ENCODE data around the gene TMEFF1. TPM values are rescaled to one million over a fixed set of nuclear protein-coding genes. Genes with fewer than 3 reads are reported as not detected.

Gene TMEFF1
- total and polyA plus RNA-seq, 10 of the 15 experiments (the other 5 are each of a cell fraction or from before 2014, with no cell fraction given): 0.03 to 0.55 (median 0.11) TPM; not detected in 3

GRCh38 chr9:100498592-100498991, 25.6 kb downstream of the TMEFF1 start:
- ChIA-PET CTCF (no interaction called here), POLR2A (no interaction called here), RAD21 (ENCODE audit: unreplicated experiment) (no interaction called here), SMC1A (ENCODE audit: uncharacterized antibody, unreplicated experiment) (no interaction called here)
- TF ChIP-seq EGR1 (IDR thresholded peaks at IDR 0.05; ENCODE audit: borderline replicate concordance in 1 of 2, low read depth in 2 of 2, low read length in 2 of 2) (no peak), RAD21 (IDR thresholded peaks at IDR 0.05; ENCODE audit: insufficient read depth, low read depth, low read length) (no peak), KAT2A (conservative IDR thresholded peaks at IDR 0.05; ENCODE audit: control insufficient read depth, low read depth, low read length) (no peak)
- H3K79me2 ChIP-seq (ENCODE audit: control insufficient read depth, insufficient read depth, low read length): no peaks in the 10 kb centered on the region
- no peak overlapping the region for H3K27ac ChIP-seq (ENCODE audit: control insufficient read depth, insufficient read depth)
- H4K20me1 ChIP-seq (ENCODE audit: control insufficient read depth, insufficient read depth): no peaks in the 10 kb centered on the region
- BruUV-seq (replicated peaks): no TSS peak
- no peak overlapping the region for H3K9ac ChIP-seq (ENCODE audit: control insufficient read depth, insufficient read depth, low read length)
- H3K27me3 ChIP-seq (replicated peaks in 1 of 2; ENCODE audit: control insufficient read depth in 2 of 2, insufficient read depth in 2 of 2, low read length in 1 of 2): no peaks in the 10 kb centered on the region
- in situ Hi-C loops (cut with MboI) (no loop called here), intact Hi-C loops (cut with micrococcal nuclease; ENCODE audit: unreplicated experiment) (no loop called here)
- no peak overlapping the region for H2AFZ ChIP-seq (ENCODE audit: control insufficient read depth, low read depth, low read length)
- ATAC-seq: no peak
- no peak for DNase-seq (ENCODE audit: low read depth, low spot score)
- no peaks in the 10 kb centered on the region for H3K36me3 ChIP-seq (ENCODE audit: control insufficient read depth in 2 of 2, insufficient read depth in 2 of 2, low read length in 1 of 2)
- H3K4me3 ChIP-seq: no peak overlapping the region
- no peaks in the 10 kb centered on the region for H3K4me1 ChIP-seq (ENCODE audit: control insufficient read depth, insufficient read depth, low read length)
- FAIRE-seq: no peak
- WGBS (ENCODE audit: insufficient coverage, insufficient replicate concordance, low lambda C conversion rate, missing lambda C conversion rate): 73% methylated on average over 5 of the region's 5 CpGs
- no peak overlapping the region for H3K4me2 ChIP-seq (ENCODE audit: control insufficient read depth, insufficient read depth)
- H3K9me3 ChIP-seq (replicated peaks; ENCODE audit: control insufficient read depth, insufficient read depth, low read length): no peaks in the 10 kb centered on the region

GRCh38 chr9:100499460-100499859, 26.5 kb downstream of the TMEFF1 start:
- FAIRE-seq: no peak
- Histone ChIP-seq H3K4me3 (no peak overlapping the region), H4K20me1 (ENCODE audit: control insufficient read depth, insufficient read depth) (no peaks in the 10 kb centered on the region), H3K27ac (ENCODE audit: control insufficient read depth, insufficient read depth) (no peak overlapping the region), H3K9ac (ENCODE audit: control insufficient read depth, insufficient read depth, low read length) (no peak overlapping the region), H2AFZ (ENCODE audit: control insufficient read depth, low read depth, low read length) (peak overlapping the region; percentile 8; the same call in 1 of the 2 replicates), H3K36me3 (ENCODE audit: control insufficient read depth in 2 of 2, insufficient read depth in 2 of 2, low read length in 1 of 2) (no peaks in the 10 kb centered on the region), H3K79me2 (ENCODE audit: control insufficient read depth, insufficient read depth, low read length) (no peaks in the 10 kb centered on the region), H3K4me1 (ENCODE audit: control insufficient read depth, insufficient read depth, low read length) (no peaks in the 10 kb centered on the region), H3K27me3 (replicated peaks in 1 of 2; ENCODE audit: control insufficient read depth in 2 of 2, insufficient read depth in 2 of 2, low read length in 1 of 2) (no peaks in the 10 kb centered on the region), H3K9me3 (replicated peaks; ENCODE audit: control insufficient read depth, insufficient read depth, low read length) (no peaks in the 10 kb centered on the region), H3K4me2 (ENCODE audit: control insufficient read depth, insufficient read depth) (no peak overlapping the region; the same call in 1 of the 2 replicates)
- in situ Hi-C loops (cut with MboI) (no loop called here), intact Hi-C loops (cut with micrococcal nuclease; ENCODE audit: unreplicated experiment) (no loop called here)
- CTCF ChIA-PET: no interaction called here
- SMC1A ChIA-PET (ENCODE audit: uncharacterized antibody, unreplicated experiment): no interaction called here
- DNase-seq (ENCODE audit: low read depth, low spot score): no peak
- POLR2A ChIA-PET: no interaction called here
- BruUV-seq (replicated peaks): no TSS peak
- RAD21 ChIA-PET (ENCODE audit: unreplicated experiment): no interaction called here
- WGBS (ENCODE audit: insufficient coverage, insufficient replicate concordance, low lambda C conversion rate, missing lambda C conversion rate): 16% methylated on average over 4 of the region's 4 CpGs
- peak; percentile 20; the same call in 1 of the 3 replicates for ATAC-seq
- TF ChIP-seq SREBF1 (IDR thresholded peaks at IDR 0.05; ENCODE audit: low read length) (no peak), NFYA (IDR thresholded peaks at IDR 0.05; ENCODE audit: borderline replicate concordance, low read depth, low read length) (no peak), MTA3 (IDR thresholded peaks at IDR 0.05; ENCODE audit: borderline replicate concordance, low read length) (no peak), MXI1 (IDR thresholded peaks at IDR 0.05; ENCODE audit: low read depth, low read length) (no peak), BCL3 (IDR thresholded peaks at IDR 0.05; ENCODE audit: borderline replicate concordance, insufficient read depth, low read depth, low read length, poor library complexity, severe bottlenecking) (no peak), SUPT20H (IDR thresholded peaks at IDR 0.05; ENCODE audit: borderline replicate concordance, control insufficient read depth, low read depth, low read length) (no peak), RBBP5 (conservative IDR thresholded peaks at IDR 0.05) (no peak), NFIC (IDR thresholded peaks at IDR 0.05; ENCODE audit: low read depth, low read length) (no peak), GATAD2B (conservative IDR thresholded peaks at IDR 0.05; ENCODE audit: low read depth) (no peak), SMARCA5 (IDR thresholded peaks at IDR 0.05) (no peak), BHLHE40 (IDR thresholded peaks at IDR 0.05; ENCODE audit: borderline replicate concordance in 1 of 2, low read depth in 2 of 2, low read length in 1 of 2) (no peak), NFYB (IDR thresholded peaks at IDR 0.05; ENCODE audit: insufficient read depth, low read depth, low read length) (no peak)

Data from GM12878 (cell line).